GM12892 (cell line): ENCODE measurements around the gene KRT12.

ENCODE experiments used
- POLR2A ChIP-seq: IDR thresholded peaks from 2 replicates; pipeline ENCODE4 v1.6.1; 2011; ENCODE audit warnings: low read depth, low read length, control low read depth
- POLR2AphosphoS5 ChIP-seq: IDR thresholded peaks from 2 replicates; pipeline ENCODE4 v1.6.1; 2011; ENCODE audit warnings: low read depth, low read length, control low read depth
- TAF1 ChIP-seq: IDR thresholded peaks from 2 replicates; pipeline ENCODE4 v1.6.1; 2011; ENCODE audit warnings: low read depth, mild to moderate bottlenecking, control low read depth, low read length, borderline replicate concordance

GRCh38 chr17:40873801-40874200 lies 6.8 kb upstream of the KRT12 start:
- TF ChIP-seq POLR2A: no peak
- no peak for TF ChIP-seq POLR2AphosphoS5
- no peak for TF ChIP-seq TAF1
